Panc1 (cell line): ENCODE data around the gene LACRT. TPM values are rescaled to one million over a fixed set of nuclear protein-coding genes. Genes with fewer than 3 reads are reported as not detected.

ENCODE experiments used
- ATAC-seq: fragments of 200-7000 bp; cut with Tn5 transposase; 2 replicates; pipeline ENCODE4 v1.9.1; 2020; ENCODE audit warnings: mild to moderate bottlenecking, moderate library complexity
- BruUV-seq: library from RNA; stranded (reverse); fragments of 400-500 nt; replicated peaks from 2 replicates; lab custom pipeline; 2021; lab: Mats Ljungman, UMichigan
- CTCF ChIA-PET: fragments of 300-600 bp; sonication (Branson Sonifier 250); formaldehyde crosslinking; loops from one replicate; lab custom pipeline; 2022; ENCODE audit warnings: antibody characterized with exemption; lab: Charles Lee
- POLR2A ChIA-PET: fragments of 300-600 bp; sonication (Branson Sonifier 250); formaldehyde crosslinking; loops from one replicate; lab custom pipeline; 2022; ENCODE audit warnings: antibody characterized with exemption; lab: Charles Lee
- DNase-seq: peaks from one replicate; pipeline ENCODE4 v3.0.0-alpha.2; 2010; ENCODE audit warnings: low read depth, low spot score
- H3K27ac ChIP-seq: 2 replicates; pipeline ENCODE4 v1.5.1; 2011; ENCODE audit warnings: mild to moderate bottlenecking, low read length, inconsistent platforms
- H3K27me3 ChIP-seq: fragments of 200-500 bp; sonication (Bioruptor generic); 2 replicates; pipeline ENCODE4 v1.6.0; 2014; ENCODE audit warnings: low read length, inconsistent platforms; ENCODE audit not compliant: control insufficient read depth, insufficient read depth
- H3K36me3 ChIP-seq: fragments of 200-500 bp; sonication (Bioruptor generic); 2 replicates; pipeline ENCODE4 v1.5.1; 2014; ENCODE audit warnings: inconsistent platforms, mild to moderate bottlenecking, low read length, moderate library complexity; ENCODE audit not compliant: control insufficient read depth, insufficient read depth
- H3K4me1 ChIP-seq: 2 replicates; pipeline ENCODE4 v1.5.1; 2011; ENCODE audit warnings: inconsistent platforms, mild to moderate bottlenecking, low read length, moderate library complexity; ENCODE audit not compliant: control insufficient read depth, insufficient read depth
- H3K4me3 ChIP-seq, 2 experiments: 2 replicates each; pipeline ENCODE4 v1.5.1; 2011 to 2012; ENCODE audit warnings: low read depth in 2 of 2, low read length in 2 of 2, mild to moderate bottlenecking in 2 of 2, inconsistent platforms in 1 of 2, moderate library complexity in 1 of 2
- H3K9me3 ChIP-seq: fragments of 200-500 bp; sonication (Bioruptor generic); 2 replicates; pipeline ENCODE4 v1.5.1; 2014; ENCODE audit warnings: low read depth, mild to moderate bottlenecking, inconsistent platforms, low read length, moderate library complexity; ENCODE audit not compliant: control insufficient read depth, insufficient read depth
- POLR2AphosphoS5 ChIP-seq: IDR thresholded peaks from 2 replicates; pipeline ENCODE4 v1.6.1; 2012; ENCODE audit warnings: mild to moderate bottlenecking, low read depth, low read length, moderate library complexity
- REST ChIP-seq, 2 experiments: IDR thresholded peaks; 2 replicates each; pipeline ENCODE4 v1.6.1; 2011 to 2012; ENCODE audit warnings: low read depth in 2 of 2, control low read depth in 1 of 2, low read length in 1 of 2, mild to moderate bottlenecking in 1 of 2, moderate library complexity in 1 of 2; ENCODE audit not compliant: insufficient read depth in 1 of 2
- SIN3A ChIP-seq: IDR thresholded peaks from 2 replicates; pipeline ENCODE4 v1.6.1; 2012; ENCODE audit warnings: low read depth, mild to moderate bottlenecking, low read length, moderate library complexity, borderline replicate concordance; ENCODE audit not compliant: insufficient read depth
- TCF7L2 ChIP-seq: IDR thresholded peaks from 2 replicates; pipeline ENCODE4 v1.6.1; 2011; ENCODE audit warnings: mild to moderate bottlenecking, low read depth, low read length, inconsistent platforms
- in situ Hi-C: cut with HindIII; loops from 2 replicates; pipeline ENCODE4 v1.10.0; 2016; ENCODE audit warnings: low sequenced_read_pairs, low pct_unique_long_range_greater_than_20kb
- intact Hi-C: fragments of 100-400 bp; cut with micrococcal nuclease; formaldehyde crosslinking; loops from one replicate; pipeline ENCODE4 v1.10.0; 2022; ENCODE audit not compliant: unreplicated experiment
- total RNA-seq: library from RNA; stranded (reverse); gene quantifications from one replicate; pipeline ENCODE4 v1.2.1, GENCODE V29; 2021; ENCODE audit not compliant: unreplicated experiment
- TF ChIP-seq, protein P1 (sequence below): fragments of 450-650 bp; IDR thresholded peaks from 2 replicates; pipeline ENCODE4 v1.5.1; 2017; ENCODE audit warnings: mild to moderate bottlenecking

LACRT gene
- total RNA-seq, 1 experiment from 2014 or later = not detected

- ATAC-seq = no peak
Measured at GRCh38 chr12:54584128-54584527, 50.6 kb downstream of the LACRT start.

GRCh38 chr12:54583726-54584125, 51.0 kb downstream of the LACRT start:
- TF ChIP-seq SIN3A (no peak), REST (IDR thresholded peaks at IDR 0.05; ENCODE audit: insufficient read depth in 1 of 2, low read depth in 2 of 2, low read length in 1 of 2) (no peak), TCF7L2 (no peak), POLR2AphosphoS5 (no peak)
- TF ChIP-seq, protein P1, sequence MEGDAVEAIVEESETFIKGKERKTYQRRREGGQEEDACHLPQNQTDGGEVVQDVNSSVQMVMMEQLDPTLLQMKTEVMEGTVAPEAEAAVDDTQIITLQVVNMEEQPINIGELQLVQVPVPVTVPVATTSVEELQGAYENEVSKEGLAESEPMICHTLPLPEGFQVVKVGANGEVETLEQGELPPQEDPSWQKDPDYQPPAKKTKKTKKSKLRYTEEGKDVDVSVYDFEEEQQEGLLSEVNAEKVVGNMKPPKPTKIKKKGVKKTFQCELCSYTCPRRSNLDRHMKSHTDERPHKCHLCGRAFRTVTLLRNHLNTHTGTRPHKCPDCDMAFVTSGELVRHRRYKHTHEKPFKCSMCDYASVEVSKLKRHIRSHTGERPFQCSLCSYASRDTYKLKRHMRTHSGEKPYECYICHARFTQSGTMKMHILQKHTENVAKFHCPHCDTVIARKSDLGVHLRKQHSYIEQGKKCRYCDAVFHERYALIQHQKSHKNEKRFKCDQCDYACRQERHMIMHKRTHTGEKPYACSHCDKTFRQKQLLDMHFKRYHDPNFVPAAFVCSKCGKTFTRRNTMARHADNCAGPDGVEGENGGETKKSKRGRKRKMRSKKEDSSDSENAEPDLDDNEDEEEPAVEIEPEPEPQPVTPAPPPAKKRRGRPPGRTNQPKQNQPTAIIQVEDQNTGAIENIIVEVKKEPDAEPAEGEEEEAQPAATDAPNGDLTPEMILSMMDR = no peak
- CTCF ChIA-PET = no interaction called here
- H3K9me3 ChIP-seq = no peaks in the 10 kb centered on the region
- H3K27ac ChIP-seq = no peak overlapping the region
- H3K36me3 ChIP-seq = no peaks in the 10 kb centered on the region
- no peak for DNase-seq
- BruUV-seq = no TSS peak
- H3K4me1 ChIP-seq = no peaks in the 10 kb centered on the region; the same call in 1 of the 2 replicates
- ATAC-seq = no peak
- no peak overlapping the region for H3K4me3 ChIP-seq
- intact Hi-C loops = no loop called here
- peaks cover 12% of the 10 kb centered on the region for H3K27me3 ChIP-seq
- POLR2A ChIA-PET = no interaction called here
- in situ Hi-C loops = no loop called here

More at GRCh38 chr12:54584128-54584527, 50.6 kb downstream of the LACRT start:
- no peak overlapping the region for H3K27ac ChIP-seq
- in situ Hi-C loops = no loop called here
- intact Hi-C loops = no loop called here
- peaks cover 16% of the 10 kb centered on the region for H3K27me3 ChIP-seq
- DNase-seq = no peak
- no peaks in the 10 kb centered on the region; the same call in 1 of the 2 replicates for H3K4me1 ChIP-seq
- ChIA-PET CTCF (no interaction called here), POLR2A (no interaction called here)
- no peaks in the 10 kb centered on the region for H3K36me3 ChIP-seq
- BruUV-seq = no TSS peak
- TF ChIP-seq, protein P1 = no peak
- TF ChIP-seq REST (IDR thresholded peaks at IDR 0.05; ENCODE audit: insufficient read depth in 1 of 2, low read depth in 2 of 2, low read length in 1 of 2) (no peak), POLR2AphosphoS5 (no peak), TCF7L2 (no peak), SIN3A (no peak)
- no peaks in the 10 kb centered on the region for H3K9me3 ChIP-seq
- no peak overlapping the region for H3K4me3 ChIP-seq
